Keratinocyte (primary cell): ENCODE results near the gene PTK6.

Experiments
- EZH2 ChIP-seq: IDR thresholded peaks from one replicate; pipeline ENCODE4 v1.6.1; 2012; ENCODE audit warnings: inconsistent platforms, mild to moderate bottlenecking, low read length, moderate library complexity
- TF ChIP-seq, protein P1 (sequence below), 3 experiments: IDR thresholded peaks in 1 of 3; conservative IDR thresholded peaks in 1 of 3; optimal IDR thresholded peaks in 1 of 3; 2 replicates in 2 of 3; 3 replicates in 1 of 3; pipeline versions ENCODE3 to v1.5.1; 2011; ENCODE audit warnings: low read length in 3 of 3, mild to moderate bottlenecking in 3 of 3, moderate library complexity in 2 of 3, control low read depth in 1 of 3, inconsistent platforms in 1 of 3; ENCODE audit not compliant: insufficient read depth in 2 of 3; ENCODE audit errors: extremely low read depth in 1 of 3

DNA sequence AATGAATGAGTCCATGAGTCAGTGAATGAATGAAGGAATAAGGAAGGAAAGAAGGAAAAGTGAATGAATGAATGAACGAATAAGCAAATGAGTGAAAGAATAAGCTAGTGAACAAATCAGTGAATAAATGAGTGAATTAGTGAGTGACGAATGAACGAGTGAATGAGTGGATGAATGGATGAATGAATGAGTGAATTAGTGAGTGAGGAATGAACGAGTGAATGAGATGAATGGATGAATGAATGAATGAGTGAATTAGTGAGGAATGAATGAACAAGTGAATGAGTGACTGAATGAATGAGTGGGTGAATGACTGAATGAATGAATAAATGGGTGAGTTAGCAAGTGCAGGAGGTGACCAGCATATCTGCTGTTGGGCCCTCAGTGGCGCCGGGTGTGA, 6.6 kb upstream of the PTK6 start:
- TF ChIP-seq, protein P1, sequence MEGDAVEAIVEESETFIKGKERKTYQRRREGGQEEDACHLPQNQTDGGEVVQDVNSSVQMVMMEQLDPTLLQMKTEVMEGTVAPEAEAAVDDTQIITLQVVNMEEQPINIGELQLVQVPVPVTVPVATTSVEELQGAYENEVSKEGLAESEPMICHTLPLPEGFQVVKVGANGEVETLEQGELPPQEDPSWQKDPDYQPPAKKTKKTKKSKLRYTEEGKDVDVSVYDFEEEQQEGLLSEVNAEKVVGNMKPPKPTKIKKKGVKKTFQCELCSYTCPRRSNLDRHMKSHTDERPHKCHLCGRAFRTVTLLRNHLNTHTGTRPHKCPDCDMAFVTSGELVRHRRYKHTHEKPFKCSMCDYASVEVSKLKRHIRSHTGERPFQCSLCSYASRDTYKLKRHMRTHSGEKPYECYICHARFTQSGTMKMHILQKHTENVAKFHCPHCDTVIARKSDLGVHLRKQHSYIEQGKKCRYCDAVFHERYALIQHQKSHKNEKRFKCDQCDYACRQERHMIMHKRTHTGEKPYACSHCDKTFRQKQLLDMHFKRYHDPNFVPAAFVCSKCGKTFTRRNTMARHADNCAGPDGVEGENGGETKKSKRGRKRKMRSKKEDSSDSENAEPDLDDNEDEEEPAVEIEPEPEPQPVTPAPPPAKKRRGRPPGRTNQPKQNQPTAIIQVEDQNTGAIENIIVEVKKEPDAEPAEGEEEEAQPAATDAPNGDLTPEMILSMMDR (optimal IDR thresholded peaks at IDR 0.05 in 1 of 3, IDR thresholded peaks at IDR 0.05 in 1 of 3, conservative IDR thresholded peaks at IDR 0.05 in 1 of 3; ENCODE audit: extremely low read depth in 1 of 3, insufficient read depth in 2 of 3, low read length in 3 of 3) = no peak
- TF ChIP-seq EZH2 = no peak
